Fibroblast of skin of right quadriceps (primary cell): ENCODE measurements around the gene SMYD5.
A peak's percentile ranks its signal among the peaks of the same experiment; 100 is the strongest.

Source experiments
- DNase-seq: peaks from one replicate; pipeline ENCODE4 v3.0.0-alpha.2; 2013

Gene SMYD5

GRCh38 chr2:73208258-73208657, 5.8 kb upstream of the SMYD5 start:
- no peak for DNase-seq

GRCh38 chr2:73210019-73210418, 4.0 kb upstream of the SMYD5 start:
- no peak for DNase-seq

GRCh38 chr2:73210696-73211095, 3.3 kb upstream of the SMYD5 start:
- DNase-seq: no peak

GRCh38 chr2:73212098-73212447, 2.0 kb upstream of the SMYD5 start:
- no peak for DNase-seq

- peak; percentile 80 for DNase-seq
Observed at GRCh38 chr2:73212448-73213176, 1.4 kb upstream of the SMYD5 start.

- no peak for DNase-seq
Observed at GRCh38 chr2:73215254-73215653, 1.2 kb downstream of the SMYD5 start.

- DNase-seq: no peak
Observed at GRCh38 chr2:73217160-73217559, 3.1 kb downstream of the SMYD5 start.

- no peak for DNase-seq
Observed at GRCh38 chr2:73217826-73218225, 3.8 kb downstream of the SMYD5 start.

- no peak for DNase-seq
Observed at GRCh38 chr2:73218298-73218697, 4.3 kb downstream of the SMYD5 start.

GRCh38 chr2:73223821-73224220, 9.8 kb downstream of the SMYD5 start:
- DNase-seq: no peak

- no peak for DNase-seq
Observed at GRCh38 chr2:73225513-73226360, 11.7 kb downstream of the SMYD5 start.

- no peak for DNase-seq
Observed at GRCh38 chr2:73227086-73227485, 13.0 kb downstream of the SMYD5 start.

- DNase-seq: no peak
Observed at GRCh38 chr2:73228631-73229030, 14.6 kb downstream of the SMYD5 start.

GRCh38 chr2:73232403-73233153, 18.5 kb downstream of the SMYD5 start:
- DNase-seq: no peak

GRCh38 chr2:73233154-73233931, 19.3 kb downstream of the SMYD5 start, which contains the start of gene PRADC1:
Gene PRADC1 (minus strand): TSS chr2:73233239. CDS start chr2:73233160, 79 bp downstream.
- peak; percentile 99 for DNase-seq

- peak; percentile 90 for DNase-seq
Observed at GRCh38 chr2:73233932-73234832, 20.1 kb downstream of the SMYD5 start, which contains the start of gene CCT7. Gene CCT7 (plus strand): TSS chr2:73234308. CDS start chr2:73234379, 71 bp downstream.

GRCh38 chr2:73235315-73236028, 21.4 kb downstream of the SMYD5 start:
- DNase-seq: no peak

- no peak for DNase-seq
Observed at GRCh38 chr2:73237168-73237567, 23.1 kb downstream of the SMYD5 start.

GRCh38 chr2:73238149-73238548, 24.1 kb downstream of the SMYD5 start:
- no peak for DNase-seq

GRCh38 chr2:73238976-73239375, 24.9 kb downstream of the SMYD5 start:
- no peak for DNase-seq

- DNase-seq: peak; percentile 39
Observed at GRCh38 chr2:73239776-73240175, 25.7 kb downstream of the SMYD5 start.
